H9 (cell line): ENCODE data around the gene LRRN4CL. TPM values are rescaled to one million over a fixed set of nuclear protein-coding genes. Genes with fewer than 3 reads are reported as not detected.
A peak's percentile ranks its signal among the peaks of the same experiment; 100 is the strongest.

Experiments used
- DNase-seq: peaks from one replicate; pipeline ENCODE4 v3.0.0-alpha.2; 2017
- H2AFZ ChIP-seq: one replicate; pipeline ENCODE4 v1.6.1; 2013; ENCODE audit warnings: mild to moderate bottlenecking, low read length, control low read depth, moderate library complexity
- H2AK5ac ChIP-seq: 2 replicates; pipeline ENCODE4 v1.6.1; 2013; ENCODE audit warnings: low read length, control low read depth, mixed read lengths; ENCODE audit not compliant: insufficient read length
- H2BK120ac ChIP-seq: one replicate; pipeline ENCODE4 v1.6.1; 2013; ENCODE audit warnings: low read depth, mild to moderate bottlenecking, low read length, control low read depth, inconsistent platforms; ENCODE audit not compliant: poor library complexity, severe bottlenecking
- H2BK12ac ChIP-seq: 2 replicates; pipeline ENCODE4 v1.6.1; 2013; ENCODE audit warnings: low read length, control low read depth, mixed read lengths, low read depth; ENCODE audit not compliant: insufficient read length
- H2BK15ac ChIP-seq: 2 replicates; pipeline ENCODE4 v1.6.1; 2013; ENCODE audit warnings: low read depth, low read length, control low read depth
- H2BK20ac ChIP-seq: one replicate; pipeline ENCODE4 v1.6.1; 2013; ENCODE audit warnings: low read depth, mild to moderate bottlenecking, low read length, control low read depth, inconsistent platforms; ENCODE audit not compliant: poor library complexity, severe bottlenecking
- H2BK5ac ChIP-seq: 2 replicates; pipeline ENCODE4 v1.6.1; 2013; ENCODE audit warnings: low read length, control low read depth, mixed read lengths; ENCODE audit not compliant: insufficient read length
- H3K14ac ChIP-seq: 2 replicates; pipeline ENCODE4 v1.6.1; 2013; ENCODE audit warnings: low read length, control low read depth; ENCODE audit not compliant: insufficient read depth
- H3K18ac ChIP-seq: 2 replicates; pipeline ENCODE4 v1.6.1; 2013; ENCODE audit warnings: low read depth, mild to moderate bottlenecking, mixed read lengths, low read length, control low read depth; ENCODE audit not compliant: insufficient read length
- H3K23ac ChIP-seq: 2 replicates; pipeline ENCODE4 v1.6.1; 2013; ENCODE audit warnings: low read length, control low read depth, mixed read lengths, low read depth; ENCODE audit not compliant: insufficient read length
- H3K23me2 ChIP-seq: 2 replicates; pipeline ENCODE4 v1.6.1; 2013; ENCODE audit warnings: low read depth, mild to moderate bottlenecking, mixed read lengths, low read length, control low read depth; ENCODE audit not compliant: insufficient read length, poor library complexity, severe bottlenecking
- H3K27ac ChIP-seq: 2 replicates; pipeline ENCODE4 v1.5.1; 2013; ENCODE audit warnings: low read length, control low read depth, mixed read lengths, low read depth; ENCODE audit not compliant: insufficient read length
- H3K27me3 ChIP-seq: 2 replicates; pipeline ENCODE4 v1.6.1; 2013; ENCODE audit warnings: low read length, control low read depth, inconsistent platforms; ENCODE audit not compliant: insufficient read depth
- H3K4ac ChIP-seq: 2 replicates; pipeline ENCODE4 v1.6.1; 2013; ENCODE audit warnings: low read depth, mild to moderate bottlenecking, control low read depth, inconsistent platforms, low read length, moderate library complexity
- H3K4me1 ChIP-seq: 2 replicates; pipeline ENCODE4 v1.6.1; 2013; ENCODE audit warnings: low read length, control low read depth, inconsistent platforms; ENCODE audit not compliant: insufficient read depth
- H3K4me2 ChIP-seq: 2 replicates; pipeline ENCODE4 v1.6.1; 2013; ENCODE audit warnings: low read length, control low read depth, mixed read lengths; ENCODE audit not compliant: insufficient read length, insufficient read depth
- H3K56ac ChIP-seq: 2 replicates; pipeline ENCODE4 v1.6.1; 2013; ENCODE audit warnings: low read depth, mild to moderate bottlenecking, mixed read lengths, low read length, control low read depth; ENCODE audit not compliant: insufficient read length
- H3K79me1 ChIP-seq: 2 replicates; pipeline ENCODE4 v1.6.1; 2013; ENCODE audit warnings: low read depth, mild to moderate bottlenecking, moderate library complexity, low read length, control low read depth, inconsistent platforms; ENCODE audit not compliant: insufficient read depth, poor library complexity, severe bottlenecking
- H3K79me2 ChIP-seq: 2 replicates; pipeline ENCODE4 v1.6.1; 2013; ENCODE audit warnings: low read length, control low read depth, inconsistent platforms; ENCODE audit not compliant: insufficient read depth
- H3K9ac ChIP-seq: 2 replicates; pipeline ENCODE4 v1.6.1; 2013; ENCODE audit warnings: low read length, control low read depth, mixed read lengths; ENCODE audit not compliant: insufficient read length; ENCODE audit errors: extremely low read depth
- H3K9me3 ChIP-seq: one replicate; pipeline ENCODE4 v1.6.1; 2013; ENCODE audit warnings: low read depth, low read length, inconsistent platforms; ENCODE audit not compliant: control insufficient read depth
- H3T11ph ChIP-seq: one replicate; pipeline ENCODE4 v1.6.1; 2013; ENCODE audit warnings: mild to moderate bottlenecking, low read length, control low read depth, inconsistent platforms
- H4K20me1 ChIP-seq: one replicate; pipeline ENCODE4 v1.6.1; 2013; ENCODE audit not compliant: control insufficient read depth, insufficient read length, insufficient read depth
- H4K5ac ChIP-seq: 2 replicates; pipeline ENCODE4 v1.6.1; 2013; ENCODE audit warnings: low read depth, mild to moderate bottlenecking, mixed read lengths, low read length, control low read depth; ENCODE audit not compliant: insufficient read length
- H4K8ac ChIP-seq: replicated peaks from 2 replicates; pipeline ENCODE4 v1.6.1; 2013; ENCODE audit warnings: low read length, control low read depth, mixed read lengths, low read depth; ENCODE audit not compliant: insufficient read length
- H4K91ac ChIP-seq: 2 replicates; pipeline ENCODE4 v1.6.1; 2013; ENCODE audit warnings: low read depth, mild to moderate bottlenecking, moderate library complexity, mixed read lengths, low read length, control low read depth; ENCODE audit not compliant: insufficient read length
- H3K27ac Mint-ChIP-seq, 3 experiments: 2 replicates in 2 of 3; 3 replicates in 1 of 3; pipeline ENCODE4 v1.8.0; 2020 to 2021; ENCODE audit warnings: mixed read lengths in 3 of 3, mild to moderate bottlenecking in 1 of 3, moderate library complexity in 1 of 3
- H3K27me3 Mint-ChIP-seq: 2 replicates; pipeline ENCODE4 v1.8.0; 2021; ENCODE audit warnings: low read depth, mild to moderate bottlenecking, moderate library complexity, mixed read lengths
- H3K36me3 Mint-ChIP-seq, 3 experiments: 2 replicates in 2 of 3; 3 replicates in 1 of 3; pipeline ENCODE4 v1.8.0; 2020 to 2021; ENCODE audit warnings: low read depth in 3 of 3, mixed read lengths in 3 of 3; ENCODE audit not compliant: insufficient read depth in 1 of 3
- H3K4me1 Mint-ChIP-seq, 2 experiments: 2 replicates each; pipeline ENCODE4 v1.8.0; 2020; ENCODE audit warnings: mixed read lengths in 2 of 2
- H3K4me3 Mint-ChIP-seq, 2 experiments: 2 replicates in 1 of 2; 3 replicates in 1 of 2; pipeline ENCODE4 v1.8.0; 2020 to 2021; ENCODE audit warnings: mild to moderate bottlenecking in 2 of 2, mixed read lengths in 2 of 2, moderate library complexity in 1 of 2
- H3K9me3 Mint-ChIP-seq, 2 experiments: 2 replicates in 1 of 2; 3 replicates in 1 of 2; pipeline ENCODE4 v1.8.0; 2020; ENCODE audit warnings: mild to moderate bottlenecking in 2 of 2, mixed read lengths in 2 of 2, moderate library complexity in 1 of 2
- CTCF ChIP-seq: fragments of 200-600 bp; sonication (generic); conservative IDR thresholded peaks from 3 replicates; pipeline ENCODE4 v1.8.0; 2021; ENCODE audit warnings: antibody characterized with exemption, mild to moderate bottlenecking
- whole genome bisulfite sequencing: extraction: QIAGEN DNeasy Blood & Tissue Kit; methylation state at CpG from one replicate; pipeline ENCODE4 v1.1.7; 2013; ENCODE audit warnings: missing lambda C conversion rate, low lambda C conversion rate, mixed read lengths; ENCODE audit not compliant: insufficient read length; ENCODE audit errors: extremely low coverage; 5-methylcytosine and 5-hydroxymethylcytosine counted together
- total RNA-seq: library from RNA; stranded (reverse); gene quantifications from 2 replicates; pipeline ENCODE4 v1.2.1, GENCODE V29; 2021

The LRRN4CL gene
- total RNA-seq, 1 experiment from 2014 or later, result 0.59 TPM

GRCh38 chr11:62671608-62672389, 17.5 kb downstream of the LRRN4CL start, which contains the start of the genes LBHD1 and UQCC3:
TSS of gene LBHD1 (minus strand) at chr11:62672267. CDS start at chr11:62670031, 2,236 bp downstream.
TSS of gene UQCC3 (plus strand) at chr11:62671673. CDS start at chr11:62671746, 73 bp downstream.
- H2BK20ac ChIP-seq, result no peak within 1 kb of the TSS
- H3K9ac ChIP-seq, result peak within 1 kb of the TSS; percentile 89
- no peak within 1 kb of the TSS for H2AK5ac ChIP-seq
- H3K79me1 ChIP-seq, result no peaks in the 10 kb centered on the region
- peak within 1 kb of the TSS; percentile 92 to 99 for H3K4me3 Mint-ChIP-seq
- H2AFZ ChIP-seq, result no peak within 1 kb of the TSS
- no peak within 1 kb of the TSS for H2BK12ac ChIP-seq
- H3K23ac ChIP-seq, result no peak within 1 kb of the TSS
- H3K4me2 ChIP-seq, result peak within 1 kb of the TSS; percentile 83
- no peak within 1 kb of the TSS for H3T11ph ChIP-seq
- H4K91ac ChIP-seq, result no peak within 1 kb of the TSS
- no peak within 1 kb of the TSS for H4K8ac ChIP-seq
- peak within 1 kb of the TSS; percentile 6 for H2BK5ac ChIP-seq
- no peaks in the 10 kb centered on the region for H3K27me3 ChIP-seq
- H3K4ac ChIP-seq, result no peak within 1 kb of the TSS; the same call in 1 of the 2 replicates
- no peaks in the 10 kb centered on the region for H3K4me1 ChIP-seq
- H2BK120ac ChIP-seq, result no peak within 1 kb of the TSS
- peaks cover 19 to 46% (median 37%) of the 10 kb centered on the region in 3 experiments; a peak in 6 of 7 replicates for H3K36me3 Mint-ChIP-seq
- H4K5ac ChIP-seq, result no peak within 1 kb of the TSS
- no peak within 1 kb of the TSS for H3K27ac ChIP-seq
- peak within 1 kb of the TSS; percentile 92 to 97 (median 93) for H3K27ac Mint-ChIP-seq
- H3K18ac ChIP-seq, result peak within 1 kb of the TSS; percentile 64
- no peaks in the 10 kb centered on the region; the same call in 1 of the 2 replicates for H3K27me3 Mint-ChIP-seq
- peaks cover 18 to 26% of the 10 kb centered on the region in 2 experiments for H3K4me1 Mint-ChIP-seq
- WGBS, result no CpG with 5 or more reads among the region's 59 CpGs
- H3K9me3 ChIP-seq, result no peaks in the 10 kb centered on the region
- H3K9me3 Mint-ChIP-seq, result no peaks in the 10 kb centered on the region
- no peak for TF ChIP-seq CTCF
- DNase-seq, result peak; percentile 83
- no peaks in the 10 kb centered on the region for H3K79me2 ChIP-seq
- no peak within 1 kb of the TSS for H3K56ac ChIP-seq
- peaks cover 3% of the 10 kb centered on the region for H3K23me2 ChIP-seq
- no peak within 1 kb of the TSS for H2BK15ac ChIP-seq
- H4K20me1 ChIP-seq, result no peaks in the 10 kb centered on the region
- H3K14ac ChIP-seq, result peak within 1 kb of the TSS; percentile 87
